K562 (cell line): Measurements from ENCODE around the gene ERF. TPM values are rescaled to one million over a fixed set of nuclear protein-coding genes. Genes with fewer than 3 reads are reported as not detected.

Experiments
- ARID3A ChIP-seq: IDR thresholded peaks from 2 replicates; pipeline ENCODE4 v1.6.1; 2012; ENCODE audit warnings: low read depth, low read length, improper control_type of control experiment, borderline replicate concordance
- ATF7 ChIP-seq: fragments of 450-650 bp; IDR thresholded peaks from 2 replicates; pipeline ENCODE4 v1.7.1; 2014; ENCODE audit warnings: mild to moderate bottlenecking, moderate library complexity
- HLTF ChIP-seq: fragments of 450-650 bp; IDR thresholded peaks from 2 replicates; pipeline ENCODE4 v1.6.1; 2016
- IRF2 ChIP-seq: sonication (generic); formaldehyde crosslinking; IDR thresholded peaks from 2 replicates; pipeline ENCODE4 v1.8.1; 2022; ENCODE audit warnings: mild to moderate bottlenecking, missing genetic modification reagents
- MBD1 ChIP-seq: fragments of 250-450 bp; sonication (Bioruptor Pico); IDR thresholded peaks from 2 replicates; pipeline ENCODE4 v1.8.0; 2022; ENCODE audit warnings: inconsistent platforms
- NCOA1 ChIP-seq: fragments of 450-650 bp; IDR thresholded peaks from 2 replicates; pipeline ENCODE4 v1.6.1; 2016; ENCODE audit warnings: low read depth
- NFATC3 ChIP-seq: fragments of 450-650 bp; IDR thresholded peaks from 2 replicates; pipeline ENCODE4 v1.6.1; 2017; ENCODE audit warnings: mild to moderate bottlenecking
- NR1H2 ChIP-seq: sonication (generic); formaldehyde crosslinking; IDR thresholded peaks from 2 replicates; pipeline ENCODE4 v1.4.0; 2020; ENCODE audit warnings: mild to moderate bottlenecking, missing genetic modification reagents
- PHB2 ChIP-seq: fragments of 450-650 bp; IDR thresholded peaks from 2 replicates; pipeline ENCODE4 v1.6.1; 2017; ENCODE audit warnings: low read depth
- PURB ChIP-seq: sonication (generic); formaldehyde crosslinking; IDR thresholded peaks from 2 replicates; pipeline ENCODE4 v1.9.0; 2021; ENCODE audit warnings: low read depth, mild to moderate bottlenecking, missing genetic modification reagents
- RBM34 ChIP-seq: fragments of 200-400 bp; formaldehyde crosslinking; IDR thresholded peaks from 2 replicates; pipeline ENCODE4 v1.6.1; 2018; ENCODE audit warnings: low read length, borderline replicate concordance; ENCODE audit not compliant: insufficient read depth
- SIN3B ChIP-seq: fragments of 450-650 bp; IDR thresholded peaks from 2 replicates; pipeline ENCODE4 v1.6.1; 2017; ENCODE audit warnings: low read depth, mild to moderate bottlenecking, moderate library complexity
- SIX5 ChIP-seq, 2 experiments: IDR thresholded peaks; 2 replicates each; pipeline ENCODE4 v1.6.1; 2011; ENCODE audit warnings: low read length in 2 of 2, borderline replicate concordance in 1 of 2, low read depth in 1 of 2, mild to moderate bottlenecking in 1 of 2, moderate library complexity in 1 of 2; ENCODE audit not compliant: insufficient read depth in 1 of 2
- SUPT5H ChIP-seq: fragments of 450-650 bp; IDR thresholded peaks from 2 replicates; pipeline ENCODE4 v1.6.1; 2016
- TAF1 ChIP-seq: IDR thresholded peaks from 2 replicates; pipeline ENCODE4 v1.6.1; 2011; ENCODE audit warnings: mild to moderate bottlenecking, low read length, moderate library complexity; ENCODE audit not compliant: insufficient read depth, control insufficient read depth, severe bottlenecking; ENCODE audit errors: extremely low read depth
- TCF7L2 ChIP-seq: fragments of 150-350 bp; IDR thresholded peaks from 2 replicates; pipeline ENCODE4 v1.6.1; 2016; ENCODE audit warnings: low read depth, mild to moderate bottlenecking, low read length, moderate library complexity
- TFE3 ChIP-seq: fragments of 450-650 bp; formaldehyde crosslinking; IDR thresholded peaks from 2 replicates; pipeline ENCODE4 v1.4.0; 2020; ENCODE audit warnings: mild to moderate bottlenecking, mixed read lengths
- ZNF224 ChIP-seq: sonication (generic); formaldehyde crosslinking; IDR thresholded peaks from 2 replicates; pipeline ENCODE4 v1.8.0; 2022; ENCODE audit warnings: mild to moderate bottlenecking, missing genetic modification reagents
- ZNF79 ChIP-seq: fragments of 250-450 bp; sonication (Bioruptor Pico); IDR thresholded peaks from 2 replicates; pipeline ENCODE4 v1.4.0; 2020; ENCODE audit warnings: low read depth, mild to moderate bottlenecking, moderate library complexity
- polyA plus RNA-seq, 8 experiments: library from polyadenylated mRNA; depleted of rRNA in 4 of 8; stranded (reverse) in 5 of 8; unstranded in 3 of 8; fragments of >200 nt; fragmentation: Nextera tagmentation in 2 of 8; fragmentation: Illumina TruSeq in 1 of 8; extraction: Ambion mirVana in 2 of 8; extraction: Trizol in 1 of 8; gene quantifications; 2 replicates each; pipeline versions ENCODE4 v1.2.1 to v1.2.3, GENCODE V29; 2011 to 2014; ENCODE audit warnings: inconsistent platforms in 1 of 8, missing spikeins in 1 of 8
- total RNA-seq, 7 experiments: library from RNA; depleted of rRNA in 6 of 7; stranded (reverse); fragments of >200 nt in 6 of 7; fragmentation: Illumina TruSeq in 2 of 7; extraction: Trizol in 2 of 7; gene quantifications; 2 replicates each; pipeline versions ENCODE4 v1.2.1 to v1.2.3, GENCODE V29; 2011 to 2021; ENCODE audit warnings: low replicate concordance in 1 of 7
- TF ChIP-seq, protein P1 (sequence below): sonication (generic); formaldehyde crosslinking; IDR thresholded peaks from 2 replicates; pipeline ENCODE4 v1.8.0; 2023; ENCODE audit warnings: missing genetic modification reagents, mild to moderate bottlenecking, borderline replicate concordance

Gene ERF
- total and polyA plus RNA-seq, 9 of the 15 experiments (the other 6 are each of a cell fraction or from before 2014, with no cell fraction given) = 0.03 to 75.4 (median 27.0) TPM

DNA sequence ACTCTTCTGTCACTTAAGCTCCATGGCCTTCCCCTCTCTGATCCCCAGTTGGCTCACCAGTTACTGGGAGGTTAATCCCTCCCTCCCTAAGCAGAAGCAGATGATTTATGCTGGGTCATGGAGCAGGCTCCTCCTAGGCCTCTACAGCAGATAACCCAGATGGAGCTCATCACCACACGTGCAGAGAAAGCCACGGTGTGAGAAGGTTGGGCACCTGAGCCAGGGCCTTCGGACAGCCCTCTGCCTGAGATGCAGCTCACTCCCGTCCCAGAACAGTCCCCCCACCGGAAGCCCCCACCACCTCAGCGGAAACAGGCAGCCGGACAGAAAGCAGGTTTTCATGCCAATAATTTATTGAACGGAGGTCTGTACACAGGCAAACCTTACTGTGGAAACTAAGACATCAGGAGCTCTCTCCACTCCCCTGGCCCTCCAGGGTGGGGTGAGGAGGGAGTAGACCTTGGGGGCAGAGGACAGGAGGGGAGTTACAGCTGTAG is 25.0 kb downstream of the ERF start (continued):
- TF ChIP-seq PHB2 (no peak), HLTF (no peak), SIN3B (no peak), TFE3 (CRISPR knock-in tag) (no peak), NFATC3 (no peak), NCOA1 (no peak), ATF7 (peak; percentile 32; the same call in 1 of the 2 replicates), IRF2 (no peak), NR1H2 (CRISPR knock-in tag) (no peak), RBM34 (no peak), SUPT5H (peak; percentile 64), ARID3A (no peak), TCF7L2 (no peak), TAF1 (no peak), ZNF224 (CRISPR knock-in tag) (no peak), PURB (CRISPR knock-in tag) (no peak), SIX5 (IDR thresholded peaks at IDR 0.05; ENCODE audit: borderline replicate concordance in 1 of 2, insufficient read depth in 1 of 2, low read depth in 1 of 2, low read length in 2 of 2) (no peak), MBD1 (CRISPR knock-in tag) (no peak), ZNF79 (CRISPR knock-in tag) (no peak)
- TF ChIP-seq, protein P1, sequence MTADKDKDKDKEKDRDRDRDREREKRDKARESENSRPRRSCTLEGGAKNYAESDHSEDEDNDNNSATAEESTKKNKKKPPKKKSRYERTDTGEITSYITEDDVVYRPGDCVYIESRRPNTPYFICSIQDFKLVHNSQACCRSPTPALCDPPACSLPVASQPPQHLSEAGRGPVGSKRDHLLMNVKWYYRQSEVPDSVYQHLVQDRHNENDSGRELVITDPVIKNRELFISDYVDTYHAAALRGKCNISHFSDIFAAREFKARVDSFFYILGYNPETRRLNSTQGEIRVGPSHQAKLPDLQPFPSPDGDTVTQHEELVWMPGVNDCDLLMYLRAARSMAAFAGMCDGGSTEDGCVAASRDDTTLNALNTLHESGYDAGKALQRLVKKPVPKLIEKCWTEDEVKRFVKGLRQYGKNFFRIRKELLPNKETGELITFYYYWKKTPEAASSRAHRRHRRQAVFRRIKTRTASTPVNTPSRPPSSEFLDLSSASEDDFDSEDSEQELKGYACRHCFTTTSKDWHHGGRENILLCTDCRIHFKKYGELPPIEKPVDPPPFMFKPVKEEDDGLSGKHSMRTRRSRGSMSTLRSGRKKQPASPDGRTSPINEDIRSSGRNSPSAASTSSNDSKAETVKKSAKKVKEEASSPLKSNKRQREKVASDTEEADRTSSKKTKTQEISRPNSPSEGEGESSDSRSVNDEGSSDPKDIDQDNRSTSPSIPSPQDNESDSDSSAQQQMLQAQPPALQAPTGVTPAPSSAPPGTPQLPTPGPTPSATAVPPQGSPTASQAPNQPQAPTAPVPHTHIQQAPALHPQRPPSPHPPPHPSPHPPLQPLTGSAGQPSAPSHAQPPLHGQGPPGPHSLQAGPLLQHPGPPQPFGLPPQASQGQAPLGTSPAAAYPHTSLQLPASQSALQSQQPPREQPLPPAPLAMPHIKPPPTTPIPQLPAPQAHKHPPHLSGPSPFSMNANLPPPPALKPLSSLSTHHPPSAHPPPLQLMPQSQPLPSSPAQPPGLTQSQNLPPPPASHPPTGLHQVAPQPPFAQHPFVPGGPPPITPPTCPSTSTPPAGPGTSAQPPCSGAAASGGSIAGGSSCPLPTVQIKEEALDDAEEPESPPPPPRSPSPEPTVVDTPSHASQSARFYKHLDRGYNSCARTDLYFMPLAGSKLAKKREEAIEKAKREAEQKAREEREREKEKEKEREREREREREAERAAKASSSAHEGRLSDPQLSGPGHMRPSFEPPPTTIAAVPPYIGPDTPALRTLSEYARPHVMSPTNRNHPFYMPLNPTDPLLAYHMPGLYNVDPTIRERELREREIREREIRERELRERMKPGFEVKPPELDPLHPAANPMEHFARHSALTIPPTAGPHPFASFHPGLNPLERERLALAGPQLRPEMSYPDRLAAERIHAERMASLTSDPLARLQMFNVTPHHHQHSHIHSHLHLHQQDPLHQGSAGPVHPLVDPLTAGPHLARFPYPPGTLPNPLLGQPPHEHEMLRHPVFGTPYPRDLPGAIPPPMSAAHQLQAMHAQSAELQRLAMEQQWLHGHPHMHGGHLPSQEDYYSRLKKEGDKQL (CRISPR knock-in tag) = no peak
